GM21447 (cell line): ENCODE measurements around the gene RSPRY1.

ENCODE experiments used
- ATAC-seq: cut with Tn5 transposase; IDR thresholded peaks from one replicate; pipeline ENCODE4 v1.9.1; 2021; ENCODE audit not compliant: unreplicated experiment

Gene RSPRY1

DNA sequence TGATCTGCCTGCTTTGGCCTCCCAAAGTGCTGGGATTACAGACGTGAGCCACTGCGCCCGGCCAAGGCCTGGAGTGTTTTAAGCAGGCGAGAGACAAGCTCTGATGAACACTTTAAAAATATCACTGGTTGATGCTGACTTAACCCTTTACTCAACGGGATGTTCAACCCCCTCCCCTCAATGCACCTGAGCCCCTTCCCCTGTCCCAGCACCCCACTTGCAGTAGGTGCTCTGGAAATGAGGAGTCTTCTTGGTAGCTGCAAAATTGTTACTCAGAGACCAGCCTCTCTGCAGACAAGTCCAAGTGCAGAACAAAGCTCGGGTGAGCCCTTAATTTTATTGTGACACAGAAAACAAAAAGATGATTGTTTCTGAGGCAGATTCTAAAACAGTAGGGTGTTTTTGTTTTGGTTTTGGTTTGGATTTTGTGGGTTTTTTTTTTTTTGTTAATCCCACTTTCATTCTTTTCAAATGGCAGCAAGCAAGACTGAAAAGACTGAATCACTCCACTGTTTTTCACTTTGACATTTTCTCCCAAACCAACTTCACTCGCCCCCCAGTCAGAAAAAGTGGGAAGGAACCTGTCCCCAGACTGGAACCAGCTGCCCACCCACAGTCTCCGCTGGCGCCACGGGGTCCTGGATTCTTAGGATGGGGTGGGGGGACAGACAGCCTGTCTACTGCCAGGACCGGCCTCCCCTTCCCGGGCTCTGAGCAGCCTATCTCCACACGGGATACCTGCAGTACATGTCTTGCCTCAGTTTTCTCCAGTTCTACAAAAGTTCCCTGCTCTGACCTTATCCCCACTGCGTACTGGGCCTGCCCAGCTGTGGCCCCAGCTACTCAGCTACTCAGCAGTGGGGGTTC lies 103.5 kb downstream of the RSPRY1 start:
- no peak for ATAC-seq
